Cardiac fibroblast (primary cell): ENCODE results near the gene SERP2.
A peak's percentile ranks its signal among the peaks of the same experiment; 100 is the strongest.

Experiments
- DNase-seq, 2 donors: peaks; one replicate each; pipeline versions ENCODE4 v3.0.0 to v3.0.0-alpha.2; 2010; ENCODE audit warnings: low read depth in 2 of 2
- H3K4me3 ChIP-seq, 2 donors: replicated peaks in 1 of 2; 1 replicate in 1 of 2; 2 replicates in 1 of 2; pipeline ENCODE4 v1.5.1; 2011; ENCODE audit warnings: low read depth in 2 of 2, low read length in 2 of 2, mild to moderate bottlenecking in 2 of 2, moderate library complexity in 1 of 2
- CTCF ChIP-seq: IDR thresholded peaks from one replicate; pipeline ENCODE4 v1.5.1; 2011; ENCODE audit warnings: low read depth, mild to moderate bottlenecking, low read length, inconsistent platforms

The SERP2 gene

GRCh38 chr13:44435919-44436510, 62.4 kb downstream of the SERP2 start:
- peak overlapping the region; percentile 63 to 68 for H3K4me3 ChIP-seq
- peak in 1 of 2 donors; percentile 16 for DNase-seq
- no peak for TF ChIP-seq CTCF

- peak; percentile 91 to 97 for DNase-seq
- H3K4me3 ChIP-seq: peak overlapping the region; percentile 63 to 68
- TF ChIP-seq CTCF: no peak
Measured at GRCh38 chr13:44436589-44437337, 63.1 kb downstream of the SERP2 start.

GRCh38 chr13:44437356-44438233, 64.0 kb downstream of the SERP2 start:
- no peak for TF ChIP-seq CTCF
- peak; percentile 63 to 73 for DNase-seq
- H3K4me3 ChIP-seq: peak overlapping the region; percentile 63 to 68

- no peak overlapping the region for H3K4me3 ChIP-seq
- TF ChIP-seq CTCF: peak; percentile 24
- DNase-seq: no peak
Measured at GRCh38 chr13:44438234-44438579, 64.6 kb downstream of the SERP2 start.

GRCh38 chr13:44439452-44440024, 65.9 kb downstream of the SERP2 start:
- no peak overlapping the region for H3K4me3 ChIP-seq
- TF ChIP-seq CTCF: no peak
- DNase-seq: peak in 1 of 2 donors; percentile 19

- DNase-seq: no peak
- TF ChIP-seq CTCF: no peak
- H3K4me3 ChIP-seq: no peak overlapping the region
Measured at GRCh38 chr13:44440046-44440608, 66.5 kb downstream of the SERP2 start.
